ENCODE measurements around the gene TUBB6.

The TUBB6 gene

DNA sequence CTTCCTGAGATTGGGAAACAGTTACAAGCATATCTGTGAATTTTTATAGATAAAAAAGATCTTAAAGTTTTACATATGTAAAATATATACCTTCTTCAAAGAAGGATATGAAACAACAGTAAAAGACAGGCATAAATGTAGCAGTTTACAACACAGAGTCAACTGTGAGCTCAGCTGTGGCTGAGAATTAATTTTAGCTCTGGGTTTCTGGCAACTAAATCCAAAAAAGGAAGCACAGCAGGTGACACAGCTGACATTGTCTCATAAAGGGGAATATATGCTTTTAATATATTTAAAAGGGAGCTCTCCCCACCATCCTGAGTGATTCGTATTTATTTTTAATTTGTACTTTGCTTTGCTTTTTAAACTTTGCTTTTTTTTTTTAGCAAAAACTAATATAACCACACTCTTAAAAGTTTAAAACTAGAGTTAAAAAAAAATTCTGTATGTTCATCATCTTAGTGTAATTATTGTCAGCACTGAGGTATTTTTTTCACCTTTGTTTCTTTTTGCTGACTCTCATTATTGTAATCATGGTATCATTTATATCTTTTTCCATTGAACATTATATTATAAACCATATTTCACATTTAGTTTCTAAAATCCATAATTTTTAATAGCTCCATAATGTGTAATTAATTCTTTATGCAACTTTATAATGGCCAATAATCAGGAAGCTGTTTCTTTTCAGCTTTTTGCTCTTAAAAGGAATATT, 6.7 kb downstream of the TUBB6 start:
- no peak overlapping the region for H3K27ac ChIP-seq (ENCODE audit: insufficient read depth, low read length, poor library complexity, severe bottlenecking)
- no peaks in the 10 kb centered on the region for H3K4me1 ChIP-seq (ENCODE audit: control insufficient read depth, insufficient read depth, low read length, poor library complexity, severe bottlenecking)
- no peaks in the 10 kb centered on the region for H3K9me3 ChIP-seq (ENCODE audit: control insufficient read depth, low read length)

DNA sequence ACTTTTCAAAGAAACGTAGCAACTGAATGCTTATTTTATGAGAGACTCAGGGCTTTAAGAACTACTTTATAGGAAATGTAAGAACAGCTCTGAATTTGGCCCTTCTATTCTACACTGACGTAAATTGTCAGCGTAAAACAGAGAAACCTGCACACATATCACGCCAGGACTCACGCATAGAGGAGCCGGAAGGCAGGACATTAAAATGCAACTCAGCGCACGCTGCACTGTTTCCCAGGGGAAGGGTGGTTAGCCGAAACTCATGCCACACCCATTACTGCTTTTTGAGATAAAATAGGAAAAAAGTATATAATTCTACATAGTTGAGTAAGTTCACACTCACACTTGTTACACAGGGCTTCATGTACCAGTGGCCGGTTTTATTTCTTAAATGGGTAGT, 7.4 kb downstream of the TUBB6 start:
- Histone ChIP-seq H3K36me3 (ENCODE audit: control insufficient read depth, insufficient read depth, low read length) (no peaks in the 10 kb centered on the region), H3K4me1 (ENCODE audit: control insufficient read depth, insufficient read depth, low read length, poor library complexity, severe bottlenecking) (no peaks in the 10 kb centered on the region), H3K27ac (ENCODE audit: insufficient read depth, low read length, poor library complexity, severe bottlenecking) (no peak overlapping the region), H3K9me3 (ENCODE audit: control insufficient read depth, low read length) (no peaks in the 10 kb centered on the region), H3K27me3 (replicated peaks; ENCODE audit: control insufficient read depth, insufficient read depth, low read length, poor library complexity, severe bottlenecking) (no peaks in the 10 kb centered on the region), H3K4me3 (ENCODE audit: insufficient read depth, low read depth, low read length, poor library complexity, severe bottlenecking) (no peak overlapping the region)
- DNase-seq: no peak

More for the DNA sequence above, 6.7 kb downstream of the TUBB6 start:
- Histone ChIP-seq H3K4me3 (ENCODE audit: insufficient read depth, low read depth, low read length, poor library complexity, severe bottlenecking) (no peak overlapping the region), H3K27me3 (replicated peaks; ENCODE audit: control insufficient read depth, insufficient read depth, low read length, poor library complexity, severe bottlenecking) (no peaks in the 10 kb centered on the region), H3K36me3 (ENCODE audit: control insufficient read depth, insufficient read depth, low read length) (no peaks in the 10 kb centered on the region)
- DNase-seq: no peak

DNA sequence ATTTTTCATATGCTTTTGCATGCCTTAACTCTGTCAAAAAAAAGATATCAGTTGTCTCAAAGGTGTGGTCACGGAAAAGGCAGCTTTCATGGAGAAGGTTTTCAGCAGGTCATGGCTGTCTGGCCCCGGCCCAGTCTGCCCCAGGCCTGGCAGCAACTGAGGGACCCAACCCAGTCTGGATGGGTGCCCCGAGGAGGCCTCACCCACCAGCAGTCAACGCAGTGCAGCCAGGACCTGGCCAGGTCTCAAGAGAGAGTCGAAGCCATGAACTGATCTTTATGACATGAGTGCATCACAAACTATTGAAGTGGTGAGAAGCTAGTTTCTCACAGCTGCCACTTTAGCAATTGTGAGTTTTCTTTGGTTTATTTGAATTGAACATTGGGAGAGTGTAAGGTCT, 7.9 kb downstream of the TUBB6 start:
- H3K27ac ChIP-seq (ENCODE audit: insufficient read depth, low read length, poor library complexity, severe bottlenecking): no peak overlapping the region
- no peaks in the 10 kb centered on the region for H3K9me3 ChIP-seq (ENCODE audit: control insufficient read depth, low read length)
- H3K4me3 ChIP-seq (ENCODE audit: insufficient read depth, low read depth, low read length, poor library complexity, severe bottlenecking): no peak overlapping the region
- DNase-seq: no peak
- H3K36me3 ChIP-seq (ENCODE audit: control insufficient read depth, insufficient read depth, low read length): peaks cover 2% of the 10 kb centered on the region
- no peaks in the 10 kb centered on the region for H3K27me3 ChIP-seq (replicated peaks; ENCODE audit: control insufficient read depth, insufficient read depth, low read length, poor library complexity, severe bottlenecking)
- no peaks in the 10 kb centered on the region for H3K4me1 ChIP-seq (ENCODE audit: control insufficient read depth, insufficient read depth, low read length, poor library complexity, severe bottlenecking)

DNA sequence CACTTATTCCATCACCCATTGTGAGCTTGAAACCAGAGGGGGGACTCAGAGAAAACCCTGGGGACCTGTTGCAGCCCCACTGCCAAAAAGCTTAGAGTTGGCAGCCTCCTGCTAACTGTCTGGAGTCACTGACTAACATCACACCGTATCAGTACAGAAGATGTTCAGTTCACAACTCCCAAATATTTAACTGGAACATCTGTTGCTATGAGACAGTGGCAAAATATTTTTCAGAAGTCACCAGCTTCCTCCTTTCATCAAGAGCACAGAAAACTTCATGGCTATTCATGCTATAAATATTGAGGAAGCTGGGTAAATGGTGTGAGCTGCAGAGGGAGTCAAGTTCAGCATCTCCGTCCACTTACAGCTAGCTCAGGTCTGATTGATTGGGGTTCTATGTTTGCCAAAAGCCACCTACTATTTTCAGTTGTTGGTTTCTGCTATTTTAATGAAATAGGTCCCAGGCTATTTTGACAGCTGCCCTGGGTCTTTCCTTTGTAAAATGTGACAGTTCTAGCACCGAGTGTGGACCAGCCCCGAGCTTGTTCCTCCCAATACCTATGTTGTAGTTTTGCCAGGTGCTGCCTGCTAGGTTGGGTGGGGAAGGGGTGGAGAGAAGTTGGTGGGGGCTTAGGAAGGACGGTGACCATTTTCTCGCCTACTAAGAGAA, 9.8 kb downstream of the TUBB6 start:
- Histone ChIP-seq H3K9me3 (ENCODE audit: control insufficient read depth, low read length) (no peaks in the 10 kb centered on the region), H3K4me3 (ENCODE audit: insufficient read depth, low read depth, low read length, poor library complexity, severe bottlenecking) (no peak overlapping the region), H3K27me3 (replicated peaks; ENCODE audit: control insufficient read depth, insufficient read depth, low read length, poor library complexity, severe bottlenecking) (no peaks in the 10 kb centered on the region), H3K27ac (ENCODE audit: insufficient read depth, low read length, poor library complexity, severe bottlenecking) (no peak overlapping the region), H3K4me1 (ENCODE audit: control insufficient read depth, insufficient read depth, low read length, poor library complexity, severe bottlenecking) (no peaks in the 10 kb centered on the region), H3K36me3 (ENCODE audit: control insufficient read depth, insufficient read depth, low read length) (peaks cover 2% of the 10 kb centered on the region)
- no peak for DNase-seq

DNA sequence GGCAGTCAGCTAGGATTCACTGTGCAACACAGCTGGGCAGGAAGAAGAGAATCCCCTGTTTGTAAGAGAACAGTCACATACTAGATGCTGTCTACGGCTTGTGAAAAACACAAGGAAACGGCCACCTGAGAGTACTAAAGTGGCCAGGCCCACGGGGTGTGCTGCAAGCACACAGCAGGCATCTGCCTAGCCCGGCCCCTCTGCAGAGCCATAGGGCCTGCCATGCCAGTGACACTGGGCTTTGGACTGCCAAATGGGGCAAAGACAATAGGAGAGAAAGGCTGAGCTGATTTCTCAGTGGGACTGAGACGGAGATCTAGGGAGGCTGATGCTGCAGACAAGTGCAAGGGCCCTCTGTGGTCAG, 10.3 kb downstream of the TUBB6 start:
- no peak overlapping the region for H3K27ac ChIP-seq (ENCODE audit: insufficient read depth, low read length, poor library complexity, severe bottlenecking)

DNA sequence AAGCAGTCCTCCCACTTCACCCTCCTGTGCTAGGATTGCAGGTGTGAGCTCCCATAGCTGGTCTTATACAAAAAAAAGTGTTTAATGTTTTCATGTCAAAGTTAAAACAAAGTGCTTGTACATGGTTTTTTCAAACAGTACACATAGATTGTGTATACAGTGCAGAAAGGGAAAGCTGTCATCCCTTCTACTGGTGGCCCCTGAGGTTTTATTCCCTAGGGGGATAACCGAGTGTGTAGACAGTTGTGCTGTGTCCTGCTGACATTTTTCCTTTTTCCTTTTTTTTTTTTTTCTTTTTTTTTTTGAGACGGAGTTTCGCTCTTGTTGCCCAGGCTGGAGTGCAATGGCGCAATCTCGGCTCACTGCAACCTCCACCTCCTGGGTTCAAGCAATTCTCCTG, 10.8 kb downstream of the TUBB6 start:
- Histone ChIP-seq H3K4me1 (ENCODE audit: control insufficient read depth, insufficient read depth, low read length, poor library complexity, severe bottlenecking) (no peaks in the 10 kb centered on the region), H3K27ac (ENCODE audit: insufficient read depth, low read length, poor library complexity, severe bottlenecking) (no peak overlapping the region), H3K4me3 (ENCODE audit: insufficient read depth, low read depth, low read length, poor library complexity, severe bottlenecking) (no peak overlapping the region), H3K9me3 (ENCODE audit: control insufficient read depth, low read length) (no peaks in the 10 kb centered on the region), H3K36me3 (ENCODE audit: control insufficient read depth, insufficient read depth, low read length) (peaks cover 2% of the 10 kb centered on the region), H3K27me3 (replicated peaks; ENCODE audit: control insufficient read depth, insufficient read depth, low read length, poor library complexity, severe bottlenecking) (no peaks in the 10 kb centered on the region)
- no peak for DNase-seq

More for the DNA sequence above, 10.3 kb downstream of the TUBB6 start:
- H3K4me3 ChIP-seq (ENCODE audit: insufficient read depth, low read depth, low read length, poor library complexity, severe bottlenecking): no peak overlapping the region
- no peaks in the 10 kb centered on the region for H3K4me1 ChIP-seq (ENCODE audit: control insufficient read depth, insufficient read depth, low read length, poor library complexity, severe bottlenecking)
- H3K27me3 ChIP-seq (replicated peaks; ENCODE audit: control insufficient read depth, insufficient read depth, low read length, poor library complexity, severe bottlenecking): no peaks in the 10 kb centered on the region
- peaks cover 2% of the 10 kb centered on the region for H3K36me3 ChIP-seq (ENCODE audit: control insufficient read depth, insufficient read depth, low read length)
- H3K9me3 ChIP-seq (ENCODE audit: control insufficient read depth, low read length): no peaks in the 10 kb centered on the region
- no peak for DNase-seq

DNA sequence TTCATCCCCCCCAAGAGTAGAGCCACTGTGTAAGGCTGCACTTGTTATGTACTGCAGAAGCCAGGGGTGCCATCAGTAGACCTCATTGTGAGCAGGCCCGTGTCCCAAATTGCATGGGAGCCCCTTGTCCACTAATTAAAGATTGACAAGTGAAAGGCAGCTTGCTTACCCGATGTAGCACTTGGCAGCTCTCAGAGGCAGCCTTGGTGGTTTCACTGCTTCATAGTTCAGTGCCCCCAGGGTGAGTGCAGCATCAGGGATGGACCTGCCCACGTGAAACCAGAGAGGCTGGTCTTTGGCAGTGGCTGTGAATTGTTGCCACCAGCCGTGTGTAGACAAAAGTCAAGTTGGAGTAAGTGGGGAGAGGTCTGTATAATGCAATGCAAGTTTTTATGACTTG, 13.3 kb downstream of the TUBB6 start:
- H3K27ac ChIP-seq (ENCODE audit: insufficient read depth, low read length, poor library complexity, severe bottlenecking): no peak overlapping the region
- peaks cover 9% of the 10 kb centered on the region for H3K36me3 ChIP-seq (ENCODE audit: control insufficient read depth, insufficient read depth, low read length)

DNA sequence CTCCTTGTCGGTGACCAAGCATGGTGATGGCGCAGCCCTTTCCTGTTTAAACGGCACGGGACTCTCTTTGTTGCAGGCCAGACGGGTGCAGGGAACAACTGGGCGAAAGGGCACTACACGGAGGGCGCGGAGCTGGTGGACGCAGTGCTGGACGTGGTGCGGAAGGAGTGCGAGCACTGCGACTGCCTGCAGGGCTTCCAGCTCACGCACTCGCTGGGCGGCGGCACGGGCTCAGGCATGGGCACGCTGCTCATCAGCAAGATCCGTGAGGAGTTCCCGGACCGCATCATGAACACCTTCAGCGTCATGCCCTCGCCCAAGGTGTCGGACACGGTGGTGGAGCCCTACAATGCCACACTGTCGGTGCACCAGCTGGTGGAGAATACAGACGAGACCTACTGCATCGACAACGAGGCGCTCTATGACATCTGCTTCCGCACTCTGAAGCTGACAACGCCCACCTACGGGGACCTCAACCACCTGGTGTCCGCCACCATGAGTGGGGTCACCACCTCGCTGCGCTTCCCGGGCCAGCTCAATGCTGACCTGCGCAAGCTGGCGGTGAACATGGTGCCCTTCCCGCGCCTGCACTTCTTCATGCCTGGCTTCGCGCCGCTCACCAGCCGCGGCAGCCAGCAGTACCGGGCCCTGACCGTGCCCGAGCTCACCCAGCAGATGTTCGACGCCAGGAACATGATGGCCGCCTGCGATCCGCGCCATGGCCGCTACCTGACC, 17.1 kb downstream of the TUBB6 start:
- Histone ChIP-seq H3K27me3 (replicated peaks; ENCODE audit: control insufficient read depth, insufficient read depth, low read length, poor library complexity, severe bottlenecking) (no peaks in the 10 kb centered on the region), H3K36me3 (ENCODE audit: control insufficient read depth, insufficient read depth, low read length) (peaks cover 14% of the 10 kb centered on the region), H3K27ac (ENCODE audit: insufficient read depth, low read length, poor library complexity, severe bottlenecking) (no peak overlapping the region), H3K4me1 (ENCODE audit: control insufficient read depth, insufficient read depth, low read length, poor library complexity, severe bottlenecking) (no peaks in the 10 kb centered on the region), H3K4me3 (ENCODE audit: insufficient read depth, low read depth, low read length, poor library complexity, severe bottlenecking) (no peak overlapping the region), H3K9me3 (ENCODE audit: control insufficient read depth, low read length) (no peaks in the 10 kb centered on the region)
- DNase-seq: no peak

More for the DNA sequence above, 13.3 kb downstream of the TUBB6 start:
- Histone ChIP-seq H3K4me1 (ENCODE audit: control insufficient read depth, insufficient read depth, low read length, poor library complexity, severe bottlenecking) (no peaks in the 10 kb centered on the region), H3K27me3 (replicated peaks; ENCODE audit: control insufficient read depth, insufficient read depth, low read length, poor library complexity, severe bottlenecking) (no peaks in the 10 kb centered on the region), H3K9me3 (ENCODE audit: control insufficient read depth, low read length) (no peaks in the 10 kb centered on the region), H3K4me3 (ENCODE audit: insufficient read depth, low read depth, low read length, poor library complexity, severe bottlenecking) (no peak overlapping the region)
- DNase-seq: no peak

DNA sequence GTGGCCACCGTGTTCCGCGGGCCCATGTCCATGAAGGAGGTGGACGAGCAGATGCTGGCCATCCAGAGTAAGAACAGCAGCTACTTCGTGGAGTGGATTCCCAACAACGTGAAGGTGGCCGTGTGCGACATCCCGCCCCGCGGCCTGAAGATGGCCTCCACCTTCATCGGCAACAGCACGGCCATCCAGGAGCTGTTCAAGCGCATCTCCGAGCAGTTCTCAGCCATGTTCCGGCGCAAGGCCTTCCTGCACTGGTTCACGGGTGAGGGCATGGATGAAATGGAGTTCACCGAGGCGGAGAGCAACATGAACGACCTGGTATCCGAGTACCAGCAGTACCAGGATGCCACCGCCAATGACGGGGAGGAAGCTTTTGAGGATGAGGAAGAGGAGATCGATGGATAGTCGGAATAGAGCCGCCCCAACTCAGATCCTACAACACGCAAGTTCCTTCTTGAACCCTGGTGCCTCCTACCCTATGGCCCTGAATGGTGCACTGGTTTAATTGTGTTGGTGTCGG, 17.7 kb downstream of the TUBB6 start:
- no peaks in the 10 kb centered on the region for H3K9me3 ChIP-seq (ENCODE audit: control insufficient read depth, low read length)

More for the DNA sequence above, 17.7 kb downstream of the TUBB6 start:
- no peaks in the 10 kb centered on the region for H3K27me3 ChIP-seq (replicated peaks; ENCODE audit: control insufficient read depth, insufficient read depth, low read length, poor library complexity, severe bottlenecking)
- H3K4me1 ChIP-seq (ENCODE audit: control insufficient read depth, insufficient read depth, low read length, poor library complexity, severe bottlenecking): no peaks in the 10 kb centered on the region
- H3K4me3 ChIP-seq (ENCODE audit: insufficient read depth, low read depth, low read length, poor library complexity, severe bottlenecking): no peak overlapping the region
- peaks cover 13% of the 10 kb centered on the region for H3K36me3 ChIP-seq (ENCODE audit: control insufficient read depth, insufficient read depth, low read length)
- H3K27ac ChIP-seq (ENCODE audit: insufficient read depth, low read length, poor library complexity, severe bottlenecking): no peak overlapping the region
- DNase-seq: no peak
